ENCODE results near the gene CCDC57.

DNA sequence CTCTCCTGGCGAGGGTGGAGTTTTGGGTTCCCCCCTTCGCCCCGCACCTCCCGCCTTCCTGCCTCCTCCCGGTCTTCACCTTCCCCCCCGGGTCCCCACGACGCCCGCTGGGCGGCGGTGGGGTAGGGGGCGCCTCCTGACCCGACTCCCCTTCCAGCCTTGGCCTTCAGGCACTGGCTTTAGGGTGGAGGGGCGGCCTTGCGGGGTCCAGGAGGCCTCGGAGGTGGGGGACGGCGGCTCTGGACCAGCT is 18.6 kb upstream of the CCDC57 start:
- TF ChIP-seq, protein P1, sequence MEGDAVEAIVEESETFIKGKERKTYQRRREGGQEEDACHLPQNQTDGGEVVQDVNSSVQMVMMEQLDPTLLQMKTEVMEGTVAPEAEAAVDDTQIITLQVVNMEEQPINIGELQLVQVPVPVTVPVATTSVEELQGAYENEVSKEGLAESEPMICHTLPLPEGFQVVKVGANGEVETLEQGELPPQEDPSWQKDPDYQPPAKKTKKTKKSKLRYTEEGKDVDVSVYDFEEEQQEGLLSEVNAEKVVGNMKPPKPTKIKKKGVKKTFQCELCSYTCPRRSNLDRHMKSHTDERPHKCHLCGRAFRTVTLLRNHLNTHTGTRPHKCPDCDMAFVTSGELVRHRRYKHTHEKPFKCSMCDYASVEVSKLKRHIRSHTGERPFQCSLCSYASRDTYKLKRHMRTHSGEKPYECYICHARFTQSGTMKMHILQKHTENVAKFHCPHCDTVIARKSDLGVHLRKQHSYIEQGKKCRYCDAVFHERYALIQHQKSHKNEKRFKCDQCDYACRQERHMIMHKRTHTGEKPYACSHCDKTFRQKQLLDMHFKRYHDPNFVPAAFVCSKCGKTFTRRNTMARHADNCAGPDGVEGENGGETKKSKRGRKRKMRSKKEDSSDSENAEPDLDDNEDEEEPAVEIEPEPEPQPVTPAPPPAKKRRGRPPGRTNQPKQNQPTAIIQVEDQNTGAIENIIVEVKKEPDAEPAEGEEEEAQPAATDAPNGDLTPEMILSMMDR (IDR thresholded peaks at IDR 0.05), result no peak
- no peak for TF ChIP-seq POLR2A (IDR thresholded peaks at IDR 0.05)
- TF ChIP-seq POLR2AphosphoS5 (IDR thresholded peaks at IDR 0.05), result no peak
- TF ChIP-seq EP300 (IDR thresholded peaks at IDR 0.05), result no peak

Data from stomach (tissue), 4 donors.